ENCODE results near the gene F10.

Gene F10

DNA sequence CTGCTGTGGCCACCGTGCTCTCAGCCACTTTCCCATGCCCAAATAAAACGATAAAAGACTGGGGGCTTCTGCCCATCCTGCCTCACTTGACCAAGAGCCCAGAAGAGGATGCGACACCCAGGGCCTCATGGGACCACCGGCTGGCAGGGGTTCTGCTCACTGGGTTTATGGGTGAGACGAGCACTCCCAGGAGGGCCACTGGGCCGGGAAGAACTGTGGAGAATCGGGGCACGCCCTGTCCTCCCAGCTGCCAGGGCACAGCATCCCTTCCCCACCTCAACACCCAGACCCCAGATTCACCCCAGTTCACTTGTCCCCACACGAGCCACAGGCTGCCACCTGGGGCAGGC lies 4.7 kb upstream of the F10 start:
- no peak for DNase-seq

- DNase-seq: no peak
These were observed 4.2 kb upstream of the F10 start for GRCh38 chr13:113118261-113119021.

DNA sequence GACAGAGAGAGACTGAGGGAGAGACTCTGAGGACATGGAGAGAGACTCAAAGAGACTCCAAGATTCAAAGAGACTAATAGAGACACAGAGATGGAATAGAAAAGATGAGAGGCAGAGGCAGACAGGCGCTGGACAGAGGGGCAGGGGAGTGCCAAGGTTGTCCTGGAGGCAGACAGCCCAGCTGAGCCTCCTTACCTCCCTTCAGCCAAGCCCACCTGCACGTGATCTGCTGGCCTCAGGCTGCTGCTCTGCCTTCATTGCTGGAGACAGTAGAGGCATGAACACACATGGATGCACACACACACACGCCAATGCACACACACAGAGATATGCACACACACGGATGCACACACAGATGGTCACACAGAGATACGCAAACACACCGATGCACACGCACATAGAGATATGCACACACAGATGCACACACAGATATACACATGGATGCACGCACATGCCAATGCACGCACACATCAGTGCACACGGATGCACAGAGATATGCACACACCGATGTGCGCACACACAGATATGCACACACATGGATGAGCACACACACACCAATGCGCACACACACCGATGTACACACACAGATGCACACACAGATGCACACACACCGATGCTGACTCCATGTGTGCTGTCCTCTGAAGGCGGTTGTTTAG lies 3.3 kb upstream of the F10 start:
- no peak for DNase-seq

DNA sequence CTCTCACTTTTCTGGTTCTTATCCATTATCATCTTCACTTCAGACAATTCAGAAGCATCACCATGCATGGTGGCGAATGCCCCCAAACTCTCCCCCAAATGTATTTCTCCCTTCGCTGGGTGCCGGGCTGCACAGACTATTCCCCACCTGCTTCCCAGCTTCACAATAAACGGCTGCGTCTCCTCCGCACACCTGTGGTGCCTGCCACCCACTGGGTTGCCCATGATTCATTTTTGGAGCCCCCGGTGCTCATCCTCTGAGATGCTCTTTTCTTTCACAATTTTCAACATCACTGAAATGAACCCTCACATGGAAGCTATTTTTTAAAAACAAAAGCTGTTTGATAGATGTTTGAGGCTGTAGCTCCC lies 2.8 kb upstream of the F10 start:
- no peak for DNase-seq

DNA sequence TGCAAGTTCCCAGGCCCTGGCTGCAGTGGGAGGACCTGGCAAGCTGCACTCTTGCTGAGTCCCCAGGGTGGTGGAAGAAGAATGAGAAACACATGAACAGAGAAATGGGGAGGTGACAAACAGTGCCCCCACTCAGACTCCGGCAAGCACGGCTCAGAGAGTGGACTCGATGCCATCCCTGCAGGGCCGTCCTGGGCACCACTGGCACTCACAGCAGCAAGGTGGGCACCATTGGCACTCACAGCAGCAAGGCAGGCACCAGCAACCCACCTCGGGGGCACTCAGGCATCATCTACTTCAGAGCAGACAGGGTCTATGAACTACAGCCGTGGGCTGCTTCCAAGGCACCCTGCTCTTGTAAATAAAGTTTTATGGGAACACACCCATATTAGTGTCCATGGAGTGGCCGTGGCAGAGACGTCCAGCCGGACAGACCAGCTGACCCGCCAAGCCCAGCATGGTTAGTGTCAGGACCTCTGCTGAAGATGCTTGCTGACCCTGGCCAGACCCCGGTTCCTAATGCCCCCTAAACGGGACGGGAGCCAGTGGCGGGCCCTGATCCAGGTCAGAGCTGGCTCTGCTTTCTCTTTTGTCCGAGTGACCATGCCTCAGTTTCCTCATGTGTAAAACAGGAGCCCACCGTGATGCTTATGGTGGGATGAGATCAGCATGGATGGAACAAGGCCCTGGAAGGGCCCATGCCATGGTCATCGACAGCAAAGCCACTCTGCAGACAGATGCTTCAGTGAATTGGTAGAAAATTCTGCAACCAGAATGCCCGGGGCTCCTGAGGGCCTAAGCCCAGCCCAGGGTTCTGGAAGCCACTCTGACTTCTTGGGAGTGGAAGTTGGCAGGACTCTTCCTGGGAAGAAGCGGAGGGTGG lies 2.1 kb upstream of the F10 start:
- no peak for DNase-seq

- no peak for DNase-seq
These were observed 1.2 kb upstream of the F10 start for GRCh38 chr13:113121183-113121927.

DNA sequence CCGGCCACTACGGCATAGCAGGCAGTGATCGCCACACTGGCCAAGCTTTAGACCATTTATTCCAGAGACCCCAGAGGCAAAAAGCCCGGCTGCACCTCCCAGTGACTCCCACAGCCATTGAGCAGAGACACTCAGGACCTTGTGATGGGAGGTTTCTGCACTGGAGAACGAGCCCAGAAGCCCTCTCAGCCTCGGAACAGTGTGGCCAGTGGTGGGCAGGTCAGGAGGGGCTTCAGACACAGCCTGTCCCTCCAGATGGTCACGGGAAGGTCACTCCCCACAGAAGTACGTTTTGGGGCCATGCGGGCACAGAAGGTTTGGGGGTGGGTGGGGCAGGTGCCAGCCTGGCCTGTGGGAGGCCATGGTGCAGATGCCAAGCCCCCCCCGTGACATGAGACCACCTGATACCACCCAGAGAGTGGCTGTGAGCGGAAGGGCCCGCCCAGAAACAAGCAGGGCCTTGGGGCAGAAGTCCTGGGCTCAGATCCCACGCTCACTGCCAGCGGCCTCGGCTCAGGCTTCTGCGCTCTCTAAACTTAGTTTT lies 599 bp upstream of the F10 start:
- no peak for DNase-seq

DNA sequence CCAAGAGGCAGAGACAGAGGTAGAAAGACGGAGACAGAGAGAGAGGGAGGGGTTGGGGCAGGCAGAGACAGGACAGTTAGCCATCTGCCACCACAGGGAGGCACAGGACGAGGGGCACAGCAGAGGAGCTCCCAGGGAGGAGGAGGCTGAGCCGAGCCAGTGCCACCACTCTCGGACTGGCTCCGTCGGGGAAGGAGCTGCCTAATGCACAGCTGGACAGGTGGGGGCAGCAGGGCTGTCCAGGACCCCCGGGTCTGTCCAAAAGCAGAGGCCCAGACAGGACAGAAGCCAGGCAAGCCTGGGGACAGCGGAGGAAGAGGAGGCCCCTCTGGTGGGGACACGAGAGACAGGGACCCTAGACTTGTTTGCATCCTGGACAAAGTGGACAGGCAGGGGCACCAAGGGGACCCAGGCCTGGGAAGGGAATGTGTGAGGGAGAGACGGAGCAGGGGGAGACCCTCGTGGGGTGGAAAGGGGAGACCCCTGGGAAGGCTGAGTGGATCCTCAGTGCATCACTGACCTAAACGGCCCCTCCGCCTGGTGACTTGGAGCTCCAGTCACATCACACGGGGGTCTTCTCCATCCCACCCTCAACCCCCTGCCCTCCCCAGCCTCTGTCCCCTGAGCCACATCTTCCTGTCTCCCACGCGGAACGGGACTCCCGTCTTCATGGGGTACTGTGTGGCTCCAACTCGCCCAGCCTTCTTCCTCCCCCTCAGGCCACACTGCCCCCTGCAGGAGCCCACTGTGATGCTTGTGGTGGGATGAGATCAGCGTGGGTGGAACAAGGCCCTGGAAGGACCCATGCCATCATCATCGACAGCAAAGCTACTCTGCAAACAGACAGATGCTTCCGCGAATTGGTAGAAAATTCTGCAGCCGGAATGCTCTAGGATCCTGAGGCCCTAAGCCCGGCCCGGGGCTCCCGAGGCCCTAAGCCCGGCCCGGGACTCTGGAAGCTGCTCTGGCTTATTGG lies 915 bp downstream of the F10 start:
- DNase-seq: no peak

GRCh38 chr13:113124211-113124970 lies 1.8 kb downstream of the F10 start:
- no peak for DNase-seq

DNA sequence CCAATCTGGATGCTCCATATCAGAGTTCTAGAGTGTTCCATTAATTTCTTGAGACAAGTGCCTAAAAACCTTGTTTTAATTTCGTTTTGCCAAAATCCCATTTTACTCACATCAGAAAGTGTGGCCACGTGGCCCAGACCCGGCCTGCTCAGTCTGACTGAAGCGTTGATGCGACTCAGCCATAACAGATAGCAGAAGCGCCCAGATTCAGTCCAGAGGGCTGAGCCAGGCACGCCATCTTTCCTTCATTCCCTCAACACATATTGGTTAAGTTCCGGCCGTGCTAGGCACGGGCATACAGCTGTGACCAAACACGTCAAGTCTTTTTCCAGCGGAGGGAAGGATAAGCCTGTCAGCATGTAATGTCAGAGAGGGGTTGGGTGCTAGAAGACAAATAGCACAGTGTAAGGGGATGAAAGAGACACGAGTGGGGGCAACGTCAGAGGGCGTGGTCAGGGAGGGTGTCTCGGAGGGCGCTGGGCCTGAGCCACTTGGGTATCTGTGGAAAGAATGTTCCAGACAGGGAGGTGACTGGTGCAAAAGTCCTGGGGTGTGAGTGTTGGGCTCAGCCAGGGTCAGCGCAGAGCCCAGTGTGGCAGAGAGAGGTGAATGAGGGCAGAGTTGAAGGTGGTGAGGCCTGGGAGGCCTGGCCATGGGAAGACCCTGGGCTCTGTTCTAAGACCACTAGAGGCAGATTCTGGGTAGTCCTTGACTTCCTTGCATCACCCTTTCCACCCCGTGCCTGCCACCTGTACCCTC lies 3.1 kb downstream of the F10 start:
- no peak for DNase-seq

GRCh38 chr13:113126265-113127150 lies 3.9 kb downstream of the F10 start:
- no peak for DNase-seq

- no peak for DNase-seq
These were observed 6.9 kb downstream of the F10 start for GRCh38 chr13:113129480-113129879.

DNA sequence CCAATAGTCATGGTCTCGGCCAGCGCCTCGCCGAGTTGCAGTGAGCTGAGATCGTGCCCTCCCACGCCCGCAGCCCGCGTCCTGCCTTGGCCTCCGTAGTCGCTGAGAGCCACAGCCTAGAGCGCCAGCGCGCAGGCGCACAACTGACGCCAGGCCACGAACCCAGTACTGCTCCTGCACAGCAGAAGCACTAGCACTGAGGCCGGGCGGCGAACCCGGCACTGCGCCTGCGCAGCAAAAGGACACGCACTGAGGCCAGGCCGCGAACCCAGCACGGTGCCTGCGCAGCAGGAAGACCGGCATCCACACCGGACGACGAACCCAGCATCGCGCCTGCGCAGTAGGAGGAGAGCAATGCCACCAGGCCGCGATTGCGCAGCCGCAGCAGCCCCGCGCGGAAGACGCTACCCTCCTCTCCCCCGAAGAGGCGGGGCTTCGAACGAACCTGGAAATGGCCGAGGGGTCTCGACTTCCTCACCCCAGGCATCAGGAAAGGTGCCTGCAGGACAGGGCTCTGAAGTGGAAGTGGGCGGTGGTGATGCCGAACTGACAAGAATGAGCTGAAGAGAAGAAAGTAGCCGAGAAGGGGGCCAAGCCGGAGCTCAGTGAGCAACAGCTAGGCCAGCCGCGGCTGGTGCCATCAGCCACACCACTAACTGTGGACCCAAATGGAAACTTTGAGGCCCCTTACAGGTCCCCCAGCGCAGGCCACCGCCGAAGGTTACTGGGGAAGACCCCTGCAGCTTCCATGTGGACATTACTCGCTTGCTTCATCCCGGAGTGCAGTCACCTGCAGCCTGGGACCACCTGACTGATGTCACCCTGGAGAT lies 7.5 kb downstream of the F10 start:
- no peak for DNase-seq

DNA sequence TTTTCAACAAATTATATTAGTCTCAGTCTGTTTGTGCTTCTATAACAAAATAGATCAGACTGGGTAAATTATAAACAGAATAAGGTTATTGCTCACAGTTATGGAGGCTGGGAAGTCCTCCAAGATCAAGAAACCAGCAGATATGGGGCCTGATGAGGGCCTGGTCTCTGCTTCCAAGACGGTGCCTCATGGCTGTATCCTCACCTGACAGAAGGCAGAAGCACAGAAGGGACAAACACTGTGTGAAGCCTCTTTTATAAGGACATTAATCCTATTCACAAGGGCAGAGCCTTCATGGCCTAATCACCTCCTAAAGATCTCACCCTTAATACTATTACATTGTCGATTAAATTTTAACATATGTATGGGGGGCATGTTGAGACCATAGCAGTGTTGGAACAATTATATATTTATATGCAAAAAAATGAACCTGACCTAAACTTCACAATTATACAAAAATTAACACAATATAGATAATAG lies 12.7 kb downstream of the F10 start:
- no peak for DNase-seq

- no peak for DNase-seq
These were observed 15.2 kb downstream of the F10 start for GRCh38 chr13:113137691-113138298.

DNA sequence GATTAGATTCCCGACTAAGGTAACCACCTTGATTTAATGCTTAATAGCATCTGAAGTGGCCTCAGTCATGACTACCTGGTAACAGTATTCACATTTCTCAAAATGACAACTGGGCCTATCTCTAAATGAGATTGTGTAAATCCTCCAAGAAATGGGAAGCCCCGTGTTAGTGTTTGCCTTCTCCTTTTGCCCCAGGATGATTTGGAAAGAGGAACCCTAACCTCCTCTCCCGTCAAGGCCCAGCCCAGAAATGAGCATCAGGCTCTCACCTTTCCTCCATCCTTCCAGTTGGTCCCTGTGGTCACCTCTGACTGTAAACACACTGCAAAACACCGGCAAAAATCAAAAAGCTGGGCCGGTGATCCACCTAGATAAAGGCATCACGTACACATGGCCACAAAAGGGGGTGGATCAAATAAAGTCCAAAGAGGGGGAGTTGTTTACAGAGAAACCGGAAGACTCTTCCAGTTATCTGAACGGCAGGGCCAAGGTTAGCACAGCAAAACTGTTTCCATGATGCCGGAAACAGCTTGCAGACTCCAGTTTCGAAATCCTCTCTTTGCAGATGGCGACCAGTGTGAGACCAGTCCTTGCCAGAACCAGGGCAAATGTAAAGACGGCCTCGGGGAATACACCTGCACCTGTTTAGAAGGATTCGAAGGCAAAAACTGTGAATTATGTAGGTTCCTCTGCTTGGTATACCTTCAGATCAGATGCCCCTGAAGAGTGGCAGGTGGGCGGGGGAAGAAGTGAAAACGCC lies 16.4 kb downstream of the F10 start:
- DNase-seq: no peak

GRCh38 chr13:113139577-113139976 lies 17.0 kb downstream of the F10 start:
- no peak for DNase-seq
